HG03135 (cell line): ENCODE results near the gene TANC1.
A peak's percentile ranks its signal among the peaks of the same experiment; 100 is the strongest.

Experiments
- ATAC-seq: cut with Tn5 transposase; IDR thresholded peaks from one replicate; pipeline ENCODE4 v1.9.1; 2021; ENCODE audit warnings: mild to moderate bottlenecking, moderate library complexity; ENCODE audit not compliant: unreplicated experiment

Gene TANC1

DNA sequence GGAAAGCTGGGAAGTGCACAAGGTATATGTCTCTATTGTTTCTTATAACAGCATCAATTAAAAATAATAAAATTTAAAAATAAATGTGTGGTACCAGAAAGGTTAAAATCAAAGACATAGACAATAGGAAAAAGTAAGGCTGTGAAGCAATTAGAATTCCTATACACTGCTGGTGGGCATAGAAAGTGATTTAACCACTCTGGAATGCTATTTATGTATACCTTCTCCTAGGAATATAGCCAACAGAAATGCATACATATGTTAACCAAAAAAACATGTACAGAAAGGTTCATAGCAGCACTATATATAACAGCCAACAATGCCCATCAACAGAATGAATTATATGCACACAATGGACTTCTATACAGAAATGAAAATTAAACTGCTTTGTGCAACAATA is 275.1 kb downstream of the TANC1 start:
- no peak for ATAC-seq

DNA sequence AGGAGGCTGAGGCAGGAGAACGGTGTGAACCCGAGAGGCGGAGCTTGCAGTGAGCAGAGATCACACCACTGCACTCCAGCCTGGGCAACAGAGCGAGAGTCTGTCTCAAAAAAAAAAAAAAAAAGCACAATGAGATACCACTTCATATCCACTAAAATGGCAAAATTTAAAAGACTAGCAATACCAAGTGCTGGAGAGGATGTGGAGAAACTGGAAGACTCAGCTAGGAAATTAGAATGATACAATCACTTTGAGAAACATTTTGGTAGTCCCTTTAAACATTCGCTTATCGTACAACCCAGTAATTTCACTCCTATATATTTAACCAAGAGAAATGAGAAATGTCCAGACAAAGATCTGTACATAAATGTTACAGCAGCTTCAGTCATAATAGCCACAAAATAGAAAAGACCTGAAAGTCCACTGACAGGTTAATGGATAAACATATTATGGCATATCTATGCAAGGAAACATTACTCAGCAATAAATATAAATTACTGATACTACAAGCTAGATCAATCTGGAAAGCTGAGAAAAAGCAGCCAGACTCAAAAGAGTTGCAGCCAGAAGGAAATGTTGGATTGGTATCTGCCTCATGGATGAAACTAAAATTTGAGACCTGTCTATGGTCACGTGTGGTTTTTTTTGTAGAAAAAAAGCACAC is 278.0 kb downstream of the TANC1 start:
- ATAC-seq = no peak

DNA sequence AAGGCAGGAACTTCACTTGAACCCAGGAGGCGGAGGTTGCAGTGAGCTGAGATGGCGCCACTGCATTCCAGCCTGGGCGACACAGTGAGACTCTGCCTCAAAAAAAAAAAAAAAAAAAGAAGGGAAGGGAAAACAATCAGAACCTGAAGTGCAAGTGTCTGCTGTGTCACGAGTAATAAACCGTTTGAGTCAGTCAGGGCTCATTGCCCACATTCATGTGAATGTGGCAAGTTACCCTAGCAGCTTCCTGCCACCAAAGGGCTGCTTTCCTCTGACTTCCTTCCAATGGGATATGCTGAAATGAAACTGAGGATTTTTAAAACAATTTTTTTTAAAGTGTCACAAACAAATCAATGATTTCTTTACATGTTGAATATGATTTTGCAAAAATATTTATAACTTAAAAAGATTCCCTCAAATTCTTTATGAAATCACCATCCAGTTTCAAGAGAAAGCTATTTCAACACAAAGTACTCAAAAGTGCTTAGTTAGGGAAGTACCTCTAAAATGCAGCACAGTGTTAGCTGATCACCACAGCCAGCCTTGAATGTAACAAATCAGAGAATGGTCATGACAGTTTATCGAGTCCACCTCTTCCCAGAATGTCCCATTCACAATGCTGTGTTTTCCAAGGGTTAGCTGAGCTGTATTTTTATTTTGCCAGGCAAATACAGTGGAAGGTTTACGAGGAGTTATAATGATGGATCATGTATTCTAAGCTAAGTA is 281.7 kb downstream of the TANC1 start:
- ATAC-seq = peak; percentile 67

DNA sequence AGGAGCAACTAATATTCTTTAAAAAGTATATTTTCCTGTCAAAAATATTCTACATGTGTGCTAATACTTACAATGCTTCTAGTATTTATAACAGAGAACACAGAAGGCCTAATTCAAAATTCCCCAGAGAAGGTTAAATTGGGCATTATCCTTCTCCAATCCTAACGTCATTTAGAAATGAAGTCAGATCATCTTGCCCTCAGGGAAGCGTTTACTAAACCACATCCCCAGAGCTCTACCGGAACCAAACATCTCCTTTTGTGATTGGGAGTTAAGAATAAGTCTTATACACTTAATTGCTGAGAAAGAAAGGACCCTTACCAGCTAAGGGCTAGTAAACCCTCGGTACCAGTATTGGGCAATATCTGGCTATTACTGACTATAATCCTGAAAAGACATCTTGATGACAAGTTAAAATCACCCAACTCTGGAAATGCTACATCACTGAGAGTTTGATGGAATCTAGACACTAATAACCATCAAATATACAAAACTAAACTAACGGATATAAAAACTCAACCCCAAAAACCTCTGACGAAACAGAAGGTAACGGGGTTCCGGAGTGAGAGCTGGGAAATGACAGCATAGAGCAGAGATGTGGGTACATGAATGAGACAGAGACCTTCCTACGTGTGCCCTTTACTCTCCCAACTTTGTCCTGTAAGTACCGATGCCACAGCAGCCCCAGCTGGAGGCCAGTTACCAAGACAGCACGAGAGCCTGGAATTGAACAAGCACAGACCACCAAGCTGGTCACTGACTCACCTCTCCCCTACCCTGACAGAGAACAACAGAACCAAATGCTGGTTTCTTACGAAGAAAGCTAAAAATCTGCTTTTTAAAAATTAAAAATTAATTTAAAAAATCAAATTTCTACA is 283.1 kb downstream of the TANC1 start:
- ATAC-seq = no peak

DNA sequence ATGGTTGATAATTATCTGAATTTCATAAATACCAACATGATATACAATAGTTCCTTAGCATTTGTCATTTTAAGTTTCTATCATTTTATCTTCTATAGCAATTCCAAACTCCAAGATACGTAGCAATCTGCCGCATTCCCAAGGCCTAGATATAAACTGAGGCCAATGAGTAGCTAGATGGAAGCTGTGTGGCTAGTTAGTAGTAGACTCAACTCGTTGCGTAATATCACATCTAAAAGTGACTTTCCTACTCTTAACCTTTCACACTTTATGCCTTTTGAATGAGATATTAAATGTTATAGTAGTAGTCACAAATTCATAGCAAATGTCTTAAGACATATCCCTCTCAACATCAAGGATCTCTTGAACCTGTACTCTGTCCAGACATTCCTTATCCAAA is 284.5 kb downstream of the TANC1 start:
- no peak for ATAC-seq

DNA sequence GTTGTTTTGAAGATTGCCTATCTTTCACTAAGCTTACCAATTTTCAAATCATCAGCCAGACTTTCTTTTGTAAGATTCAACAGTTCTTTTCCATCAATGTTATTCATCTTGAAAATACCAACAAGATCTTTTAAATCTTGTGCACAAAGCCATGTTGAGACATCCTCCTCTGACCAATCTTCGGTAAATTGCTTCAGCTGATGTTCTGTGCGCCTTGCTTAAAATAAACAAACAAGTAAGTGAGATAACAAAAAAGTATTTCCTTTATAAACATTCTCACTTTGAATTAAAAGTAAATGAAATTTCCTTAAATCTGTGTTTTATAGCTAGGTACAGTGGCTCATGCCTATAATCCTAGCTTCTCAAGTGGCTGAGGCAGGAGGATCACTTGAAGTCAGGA is 287.7 kb downstream of the TANC1 start:
- no peak for ATAC-seq

DNA sequence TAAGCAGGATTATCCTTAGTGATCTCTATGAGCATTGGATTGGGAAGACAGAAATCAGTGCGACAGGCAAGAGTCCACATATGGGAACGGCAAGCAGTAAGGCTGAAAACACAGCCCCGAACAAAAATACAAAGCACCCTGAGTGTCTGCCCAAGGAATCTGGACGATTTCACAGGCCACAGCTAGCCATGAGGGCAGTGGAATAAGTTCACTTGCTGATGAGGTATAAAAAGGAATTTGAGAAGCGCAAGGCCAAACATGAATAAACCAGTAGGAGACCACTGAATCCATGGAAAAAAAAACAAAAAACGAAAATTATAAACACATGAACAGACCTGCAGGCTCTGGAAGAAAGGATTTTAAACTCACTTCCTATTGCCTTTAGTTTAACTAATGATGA is 293.8 kb downstream of the TANC1 start:
- ATAC-seq = no peak

DNA sequence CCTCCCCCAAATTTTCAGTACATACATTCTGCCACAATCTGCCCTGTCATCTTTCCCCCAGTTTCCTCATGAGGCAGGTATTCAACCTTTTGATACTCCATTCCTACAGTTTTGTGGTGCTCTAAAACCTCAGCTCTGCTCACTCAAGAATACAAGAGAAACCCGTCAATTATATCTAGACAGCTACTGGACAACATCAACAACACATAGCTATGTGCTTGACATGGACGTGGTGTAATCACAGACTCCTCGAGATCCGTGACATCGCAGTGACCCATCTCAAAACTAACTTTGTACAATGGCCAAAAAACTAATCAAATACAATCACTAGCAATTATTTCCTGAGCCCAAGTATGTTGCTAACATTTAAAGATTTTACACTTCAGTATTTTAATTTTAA is 294.5 kb downstream of the TANC1 start:
- no peak for ATAC-seq

DNA sequence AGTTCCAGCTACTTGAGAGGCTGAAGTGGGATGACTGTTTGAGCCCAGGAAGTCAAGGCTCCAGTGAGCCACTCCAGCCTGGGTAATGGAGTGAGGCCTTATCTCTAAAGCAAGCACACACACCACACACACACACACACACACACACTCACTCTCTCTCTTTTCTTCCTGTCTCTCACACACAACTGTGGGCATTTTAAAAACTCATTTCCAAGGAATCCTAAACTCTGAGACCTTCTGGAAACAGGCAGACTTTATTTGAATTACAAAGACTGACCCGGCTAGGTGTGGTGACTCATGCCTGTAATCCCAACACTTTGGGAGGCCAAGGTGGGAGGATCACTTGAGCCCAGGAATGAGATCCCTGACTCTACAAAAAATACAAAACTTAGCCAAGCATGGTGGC is 296.7 kb downstream of the TANC1 start:
- ATAC-seq = no peak

DNA sequence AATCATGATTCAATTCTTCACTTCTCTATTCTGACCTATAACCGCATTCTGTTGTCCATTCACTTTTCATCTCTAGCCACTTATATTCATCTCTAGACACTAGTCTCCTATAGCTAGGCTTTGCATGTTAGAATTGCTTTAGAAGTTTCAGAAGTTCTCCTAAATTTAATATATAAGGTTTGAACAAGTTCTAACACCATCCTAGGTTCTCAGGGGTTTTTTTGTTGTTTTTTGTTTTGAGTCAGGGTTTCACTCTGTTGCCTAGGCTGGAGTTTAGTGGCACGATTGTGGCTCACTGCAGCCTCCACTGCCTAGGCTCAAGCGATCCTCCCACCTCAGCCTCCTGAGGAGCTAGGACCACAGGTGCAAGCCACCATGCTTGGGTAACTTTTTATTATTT is 298.1 kb downstream of the TANC1 start:
- peak; percentile 59 for ATAC-seq

DNA sequence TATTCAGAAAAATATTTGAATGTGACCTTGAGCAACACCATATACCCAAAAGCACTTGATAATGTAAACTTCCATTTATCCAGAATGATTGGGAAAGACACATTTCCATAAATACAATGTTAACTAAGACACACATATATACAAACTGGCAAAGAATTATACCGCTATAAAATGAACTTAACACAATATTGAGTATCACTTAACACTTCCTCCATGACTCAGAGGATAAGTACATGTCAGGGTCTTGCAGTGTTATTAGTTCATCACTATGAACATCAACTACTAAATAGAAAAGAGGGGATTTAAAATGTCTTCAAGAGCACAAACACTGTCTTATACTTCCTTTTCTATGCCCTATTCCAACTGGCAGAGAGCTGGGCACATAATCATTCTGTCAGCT is 299.5 kb downstream of the TANC1 start:
- no peak for ATAC-seq

DNA sequence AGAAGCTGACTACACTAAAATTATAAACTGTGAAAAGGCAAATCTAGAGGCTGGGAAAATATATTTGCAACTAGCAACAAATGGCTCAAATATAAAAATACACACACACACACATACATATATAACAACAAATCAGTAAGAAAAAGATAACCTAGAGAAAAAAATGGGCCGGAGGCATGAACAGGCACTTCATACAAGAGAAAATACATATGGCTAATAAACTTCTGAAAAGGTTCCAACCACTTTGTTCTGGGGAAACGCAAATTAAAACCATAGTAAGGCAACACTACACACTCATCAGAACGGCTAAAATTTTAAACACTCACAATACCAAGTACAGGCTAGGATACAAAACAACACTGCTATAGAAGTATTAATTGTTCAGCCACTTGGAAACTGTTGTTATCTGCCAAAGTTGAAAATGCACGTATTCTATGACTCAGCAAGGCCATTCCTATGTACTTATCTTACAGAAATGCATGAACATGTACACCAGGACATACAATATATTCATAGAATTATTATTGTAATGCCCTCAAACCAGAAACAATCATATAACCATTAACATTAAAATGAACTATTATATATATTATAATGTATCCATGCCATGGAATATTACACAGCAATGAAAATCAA is 302.4 kb downstream of the TANC1 start:
- ATAC-seq = no peak

DNA sequence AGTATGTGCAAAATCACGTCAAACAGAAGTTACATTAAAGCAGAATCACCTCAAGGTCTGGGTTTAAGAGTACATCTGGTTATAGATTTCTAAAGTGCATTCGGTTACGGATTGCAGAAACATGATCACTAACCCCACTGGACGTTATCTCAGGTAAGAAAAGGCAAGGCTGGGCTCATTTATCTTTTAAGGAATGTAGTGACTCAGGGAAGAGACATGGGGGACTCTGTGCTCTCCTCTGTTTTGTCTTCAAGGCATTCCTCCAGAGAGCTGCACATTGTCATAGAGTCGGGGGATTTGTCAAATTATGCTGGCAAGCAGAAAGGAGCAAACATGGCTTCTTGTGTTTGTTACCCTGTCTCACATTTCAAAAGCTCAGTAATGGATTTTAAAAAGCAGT is 303.7 kb downstream of the TANC1 start:
- no peak for ATAC-seq

DNA sequence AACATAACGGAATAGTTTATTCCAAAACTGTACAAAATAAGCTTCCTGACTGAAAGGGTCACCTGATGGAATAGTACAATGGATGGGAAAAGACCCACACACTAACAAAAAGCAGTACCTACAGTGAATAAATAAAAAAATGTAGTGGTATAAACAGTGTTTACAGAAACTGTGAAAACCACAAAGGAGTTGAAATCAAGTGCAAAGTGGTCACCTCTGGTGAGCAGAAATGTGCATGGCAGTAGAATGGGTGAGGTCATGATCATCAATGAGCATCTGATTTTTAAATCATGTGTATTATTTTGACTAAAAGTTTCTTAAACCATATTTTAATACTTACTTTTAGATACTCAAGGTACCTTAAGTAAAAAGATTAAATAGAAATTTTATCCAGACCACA is 306.7 kb downstream of the TANC1 start:
- no peak for ATAC-seq

DNA sequence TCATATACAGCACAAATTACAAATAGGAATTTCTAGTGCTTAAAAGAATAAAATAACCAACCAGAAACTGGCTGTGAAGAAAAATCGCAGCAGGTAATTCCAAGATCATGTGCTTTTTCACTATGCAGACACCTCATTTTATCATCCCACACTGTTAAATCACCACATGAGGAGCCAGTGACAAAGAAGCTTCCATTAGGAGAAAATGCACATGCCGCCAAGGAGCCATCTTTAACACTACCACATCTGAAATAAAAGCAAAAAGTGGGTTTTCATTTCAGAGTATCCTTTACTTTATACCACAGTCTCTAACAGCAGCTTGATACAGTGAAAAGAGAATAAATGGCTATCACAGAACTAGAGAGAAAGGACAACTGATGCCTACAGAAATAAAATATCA is 311.3 kb downstream of the TANC1 start:
- ATAC-seq = no peak

DNA sequence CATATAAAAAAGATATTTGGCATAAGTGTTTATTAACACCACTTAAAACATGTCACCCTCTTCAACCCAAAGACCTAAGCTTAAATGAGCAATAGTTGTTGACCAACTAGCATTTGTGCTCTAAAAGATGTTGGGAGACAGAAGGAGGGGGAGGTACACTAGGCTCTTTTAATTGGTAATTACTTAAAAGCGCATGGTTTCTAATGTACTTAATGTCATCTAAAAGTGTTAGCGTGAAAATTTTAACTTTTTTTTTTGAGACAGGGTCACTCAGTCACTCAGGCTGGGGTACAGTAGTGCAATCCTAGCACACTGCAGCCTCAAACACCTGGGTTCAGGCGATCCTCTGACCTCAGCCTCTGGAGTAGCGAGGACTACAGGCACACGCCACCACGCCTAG is 312.6 kb downstream of the TANC1 start:
- ATAC-seq = no peak
